GM18909 (cell line): ENCODE measurements around the gene ASAH2.
"Not testable (repeated sequence)": the region's sequence is repeated elsewhere in the genome, so short reads cannot be mapped to it uniquely, and the experiment has no call there.

Source experiments
- ATAC-seq: cut with Tn5 transposase; IDR thresholded peaks from one replicate; pipeline ENCODE4 v1.9.1; 2021; ENCODE audit warnings: mild to moderate bottlenecking; ENCODE audit not compliant: unreplicated experiment, poor library complexity

ASAH2 gene

DNA sequence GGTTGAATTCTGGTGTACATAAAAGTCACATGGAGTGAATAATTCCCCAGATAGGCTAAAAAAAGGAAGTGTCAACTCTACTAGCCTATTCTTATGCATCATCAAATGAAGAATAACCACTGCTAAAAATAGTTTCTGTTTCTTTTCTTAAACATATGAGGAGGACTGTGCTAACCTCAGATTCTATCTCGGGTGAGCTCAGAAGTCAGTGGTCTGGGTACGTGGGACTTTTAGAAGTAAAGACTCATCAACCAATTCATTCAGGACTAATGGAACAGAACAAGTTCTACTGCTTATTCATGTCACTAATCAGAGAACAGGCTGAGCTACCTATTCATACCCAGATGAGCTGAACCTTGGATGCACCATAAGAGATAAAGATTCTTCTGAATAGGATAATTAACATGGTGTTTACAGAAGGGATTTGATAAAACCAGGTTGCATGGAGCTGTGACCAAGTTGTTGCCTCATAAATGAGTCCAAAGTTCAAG is 9.5 kb upstream of the ASAH2 start:
- peak; percentile 99 for ATAC-seq

DNA sequence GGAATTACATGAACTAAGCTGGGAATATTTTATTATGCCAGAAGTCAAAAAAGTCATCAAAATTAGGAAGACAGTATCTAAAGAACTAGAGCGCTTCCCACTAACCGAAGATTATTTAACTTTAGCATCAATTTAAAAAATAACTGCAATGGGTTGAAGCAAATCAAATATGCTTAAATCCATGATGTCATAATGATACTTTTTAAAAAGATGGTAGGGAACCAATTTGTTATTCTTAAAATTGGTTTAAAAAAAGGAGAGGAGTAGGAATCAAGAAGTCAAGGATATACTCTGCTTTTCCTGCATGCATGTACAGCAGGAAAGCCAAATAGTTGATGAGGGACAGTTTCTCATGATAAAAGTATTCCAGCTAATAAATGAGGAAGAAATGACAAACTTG is 3.2 kb upstream of the ASAH2 start:
- no peak for ATAC-seq

DNA sequence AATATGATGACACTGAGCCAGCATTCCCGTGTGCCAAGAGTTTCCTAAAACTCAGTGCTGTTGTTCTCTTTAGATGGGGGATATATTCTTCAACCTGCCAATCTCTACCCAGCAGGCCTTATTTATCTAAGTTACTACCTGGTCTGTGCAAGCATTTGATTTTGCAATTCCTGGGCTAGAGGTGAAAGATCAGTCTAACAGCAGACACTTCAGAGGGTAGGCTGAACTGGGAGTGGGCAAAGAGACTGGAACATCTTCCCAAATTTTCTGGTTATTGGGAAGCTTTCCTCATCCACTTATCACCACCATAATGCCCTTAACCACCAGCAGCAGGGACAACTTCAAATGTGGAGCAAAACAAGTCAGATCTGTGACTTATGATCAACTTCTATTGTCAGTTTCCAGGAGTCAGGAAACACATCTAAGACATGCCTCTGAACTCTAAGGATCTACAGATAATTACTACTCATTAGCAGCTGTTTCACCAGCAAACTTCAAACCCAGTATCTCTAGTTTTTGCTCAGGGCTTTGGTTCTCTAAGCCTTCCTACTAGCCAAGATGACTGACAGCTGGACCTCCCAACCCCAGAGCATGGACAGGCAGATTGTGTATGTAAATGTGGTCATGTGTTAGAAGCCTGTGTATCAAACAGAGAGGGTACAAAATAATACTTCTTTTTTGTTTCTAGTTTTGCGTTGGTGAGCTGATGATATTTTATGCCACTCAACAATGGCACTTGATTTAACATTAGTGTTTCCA is 1.0 kb downstream of the ASAH2 start:
- no peak for ATAC-seq

DNA sequence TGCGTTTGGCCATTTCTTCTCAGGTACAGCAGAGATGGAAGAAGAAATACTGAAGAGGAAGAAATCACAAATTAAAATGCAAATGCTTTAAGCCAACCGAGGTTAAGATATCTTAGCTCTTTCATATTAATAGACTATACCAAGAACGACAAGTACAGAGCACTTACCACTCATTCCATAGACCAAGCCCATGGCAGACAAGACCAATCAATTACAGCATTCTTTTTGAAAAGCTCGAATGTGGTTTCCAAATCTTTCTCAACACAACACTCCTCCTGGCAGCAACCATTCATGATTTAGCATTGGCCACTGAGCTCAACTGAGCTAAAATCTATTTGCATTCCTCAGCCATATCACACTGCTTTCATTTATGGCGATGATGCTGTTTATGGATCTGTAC is 2.7 kb downstream of the ASAH2 start:
- ATAC-seq, result no peak

DNA sequence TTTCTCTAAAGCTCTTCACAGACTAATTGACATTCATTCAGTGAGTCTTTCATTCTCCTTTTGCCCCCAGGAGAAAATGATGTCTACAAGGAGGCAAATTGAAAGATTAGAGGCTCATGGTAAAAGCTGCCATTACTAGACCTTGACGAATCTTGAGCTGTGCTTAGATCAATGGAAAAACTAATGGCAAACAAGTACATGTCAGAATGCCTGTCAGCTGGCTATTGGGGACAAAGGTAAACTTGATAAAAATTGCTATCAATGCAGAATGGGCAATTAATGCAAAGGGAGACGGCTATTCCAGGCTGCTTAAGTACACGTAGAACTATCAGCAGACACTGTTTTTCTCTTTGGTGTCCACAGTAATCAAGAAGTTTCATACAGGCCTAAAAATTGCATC is 3.3 kb downstream of the ASAH2 start:
- ATAC-seq, result no peak

DNA sequence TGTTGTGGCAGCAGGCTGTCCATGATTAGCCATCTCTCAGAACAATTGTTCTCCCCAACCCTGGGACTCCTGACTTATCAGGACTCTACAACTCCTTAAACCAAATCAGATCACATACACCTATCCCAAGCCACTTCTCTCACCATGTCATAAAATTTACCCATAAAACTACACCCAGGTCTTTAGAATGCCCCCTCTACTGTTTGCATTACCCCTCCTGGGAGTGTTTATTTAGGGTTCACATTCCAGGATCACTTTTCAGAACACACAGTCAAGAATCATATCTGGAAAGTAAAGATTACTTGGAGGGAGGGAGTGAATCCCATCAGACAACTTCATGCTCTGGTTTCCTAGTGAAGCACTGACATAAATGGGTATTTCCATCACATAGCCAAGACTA is 7.1 kb downstream of the ASAH2 start:
- ATAC-seq, result no peak

DNA sequence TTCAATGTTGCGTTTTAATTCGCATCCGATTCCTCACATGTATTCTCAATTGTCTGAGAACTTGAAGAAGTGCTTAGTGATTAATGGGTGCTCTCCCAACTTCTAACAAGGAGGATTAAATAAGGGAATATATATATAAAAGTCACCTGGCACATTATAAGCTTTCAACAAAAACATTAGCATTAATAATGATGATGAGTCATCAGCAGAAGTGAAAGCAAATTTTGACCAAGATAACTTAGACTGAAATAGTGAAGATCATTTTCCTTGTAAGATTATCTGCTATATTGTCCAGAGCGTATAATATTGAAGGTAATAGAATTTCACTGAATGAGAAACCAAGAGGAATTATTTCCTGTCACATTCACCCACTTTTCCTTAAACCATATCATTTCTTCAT is 8.5 kb downstream of the ASAH2 start:
- no peak for ATAC-seq

DNA sequence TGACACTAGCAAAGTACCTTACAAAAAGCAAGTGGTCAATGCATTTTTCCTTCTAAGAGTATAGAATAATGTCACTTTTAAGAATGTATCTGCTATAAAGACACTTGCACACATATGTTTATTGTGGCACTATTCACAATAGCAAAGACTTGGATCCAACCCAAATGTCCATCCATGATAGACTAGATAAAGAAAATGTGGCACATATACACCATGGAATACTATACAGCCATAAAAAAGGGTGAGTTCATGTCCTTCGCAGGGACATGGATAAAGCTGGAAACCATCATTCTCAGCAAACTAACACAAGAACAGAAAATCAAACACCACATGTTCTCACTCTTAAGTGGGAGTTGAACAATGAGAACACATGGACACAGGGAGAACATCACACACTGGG is 9.8 kb downstream of the ASAH2 start:
- not testable (repeated sequence) for ATAC-seq

DNA sequence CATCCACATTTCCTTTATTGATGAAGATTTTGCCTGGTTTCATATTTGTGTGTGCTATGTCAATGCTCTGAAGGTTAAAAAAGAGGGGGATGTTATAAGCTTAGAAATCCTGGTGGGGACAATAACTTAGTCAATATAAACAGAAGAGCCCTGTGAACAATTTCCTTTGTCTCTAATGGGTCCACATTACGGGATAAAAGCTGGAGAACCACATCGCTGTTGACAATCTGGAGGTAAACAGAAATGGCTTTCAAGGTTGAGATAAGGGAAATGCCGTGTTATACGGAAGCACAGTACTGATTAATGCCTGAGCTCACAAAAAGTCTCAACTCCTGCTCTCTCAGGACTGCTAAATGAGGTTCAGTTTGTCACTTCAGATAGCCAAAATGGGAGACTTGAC is 16.8 kb downstream of the ASAH2 start:
- no peak for ATAC-seq

DNA sequence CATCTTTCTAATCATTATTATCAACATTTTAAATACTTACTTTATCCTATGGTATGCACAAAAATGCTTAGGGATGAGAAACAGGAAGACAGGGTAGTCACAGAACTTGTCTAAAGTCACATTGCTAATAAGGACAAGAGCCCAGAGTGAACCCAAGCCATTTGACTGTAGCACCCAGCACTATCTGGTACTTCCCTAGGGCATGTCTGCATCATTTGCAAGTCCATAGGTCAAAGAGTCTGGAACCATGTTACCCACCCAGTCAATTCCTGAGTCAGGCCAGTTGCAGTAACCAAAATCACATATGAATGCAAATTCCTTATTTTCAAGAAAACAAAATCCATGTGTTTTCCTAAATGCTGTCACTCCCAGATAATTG is 19.1 kb downstream of the ASAH2 start:
- no peak for ATAC-seq

DNA sequence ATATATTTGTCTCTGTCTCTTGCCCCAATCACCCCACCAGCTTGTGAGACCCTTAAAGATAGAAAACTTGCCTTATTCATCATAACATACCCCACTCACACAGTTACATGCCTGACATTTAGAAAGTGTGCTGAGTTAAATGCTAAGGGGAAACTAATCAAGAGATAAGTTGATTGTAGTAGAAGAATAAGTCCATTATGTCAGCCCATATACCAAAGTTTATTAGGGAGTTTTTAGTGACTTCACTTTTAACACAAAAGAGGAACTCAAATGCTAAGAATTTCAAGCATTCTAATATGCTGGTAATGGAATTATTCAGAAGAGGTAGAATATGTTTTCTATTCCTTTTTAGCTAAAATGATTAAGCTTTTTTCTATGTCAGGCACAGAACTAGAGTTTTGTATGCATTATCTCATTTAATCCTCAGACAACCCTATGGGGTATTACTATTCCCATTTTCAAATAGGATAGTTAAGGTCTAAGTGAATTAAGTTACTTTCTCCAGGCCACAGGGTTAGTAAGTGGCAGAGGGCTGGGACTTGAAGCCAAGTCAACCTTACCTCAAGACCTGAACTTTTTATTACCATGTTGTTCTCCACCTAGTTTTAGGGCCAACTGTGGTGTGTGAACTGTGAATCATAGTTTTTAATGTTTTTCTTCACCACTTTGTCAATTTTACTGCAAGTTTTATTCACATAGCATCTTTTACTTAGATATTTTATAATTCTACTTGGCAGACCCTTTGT is 19.6 kb downstream of the ASAH2 start:
- no peak for ATAC-seq

DNA sequence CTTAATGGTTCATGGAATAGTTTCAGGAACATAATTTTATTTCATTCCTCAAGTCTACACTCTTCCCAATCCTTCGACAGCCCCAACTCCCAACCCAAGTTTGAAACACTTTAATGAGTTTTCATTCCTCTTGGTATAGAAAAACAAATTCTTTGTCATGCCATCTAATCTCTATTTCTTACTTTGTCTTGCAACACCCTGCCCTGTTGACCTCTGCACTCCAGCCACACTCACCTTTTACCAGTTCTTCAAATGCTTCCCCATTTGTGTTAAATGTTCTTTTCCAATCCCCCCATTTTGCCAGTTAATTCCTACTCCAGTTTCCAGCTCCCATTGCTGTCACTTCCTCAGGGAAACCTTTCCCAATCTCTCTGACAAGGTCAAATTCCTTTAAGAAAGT is 21.9 kb downstream of the ASAH2 start:
- ATAC-seq, result no peak

DNA sequence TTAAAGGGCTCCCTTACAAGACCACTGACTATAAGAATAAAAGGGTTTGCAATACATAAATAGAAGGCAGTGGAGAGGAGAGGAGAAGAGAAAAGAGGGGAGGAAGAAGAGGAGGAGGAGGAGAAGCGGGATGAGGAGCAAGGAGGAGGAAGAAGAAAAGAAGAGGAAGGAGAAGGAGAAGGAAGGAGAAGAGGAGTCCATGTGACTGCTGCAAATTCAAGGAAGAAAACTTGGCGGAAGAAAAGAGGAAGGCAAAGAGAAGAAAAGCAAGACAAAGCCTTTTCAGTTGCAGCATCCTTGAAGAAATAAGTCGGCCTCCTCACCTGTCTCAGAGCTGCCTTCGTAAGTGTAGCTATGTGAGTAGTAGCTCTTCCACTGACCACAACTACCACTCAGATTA is 22.6 kb downstream of the ASAH2 start:
- no peak for ATAC-seq

DNA sequence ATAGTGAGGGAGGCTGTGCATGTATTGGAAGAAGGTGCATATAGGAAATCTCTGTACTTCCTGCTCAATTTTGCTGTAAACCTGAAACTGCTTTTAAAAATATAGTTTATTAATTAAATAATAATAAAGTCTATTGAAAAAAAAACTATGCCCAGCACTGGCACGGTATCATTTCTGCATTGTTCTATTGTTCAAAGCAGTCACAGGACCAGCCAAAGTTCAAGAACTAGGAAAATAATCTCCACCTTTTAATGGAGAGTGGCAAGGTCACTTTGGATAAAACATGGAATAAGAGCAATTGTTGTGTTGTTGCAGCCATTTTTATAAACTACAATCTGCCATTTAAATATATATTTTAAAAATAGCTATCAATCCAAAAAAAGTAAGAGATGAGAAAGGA is 24.7 kb downstream of the ASAH2 start:
- no peak for ATAC-seq

DNA sequence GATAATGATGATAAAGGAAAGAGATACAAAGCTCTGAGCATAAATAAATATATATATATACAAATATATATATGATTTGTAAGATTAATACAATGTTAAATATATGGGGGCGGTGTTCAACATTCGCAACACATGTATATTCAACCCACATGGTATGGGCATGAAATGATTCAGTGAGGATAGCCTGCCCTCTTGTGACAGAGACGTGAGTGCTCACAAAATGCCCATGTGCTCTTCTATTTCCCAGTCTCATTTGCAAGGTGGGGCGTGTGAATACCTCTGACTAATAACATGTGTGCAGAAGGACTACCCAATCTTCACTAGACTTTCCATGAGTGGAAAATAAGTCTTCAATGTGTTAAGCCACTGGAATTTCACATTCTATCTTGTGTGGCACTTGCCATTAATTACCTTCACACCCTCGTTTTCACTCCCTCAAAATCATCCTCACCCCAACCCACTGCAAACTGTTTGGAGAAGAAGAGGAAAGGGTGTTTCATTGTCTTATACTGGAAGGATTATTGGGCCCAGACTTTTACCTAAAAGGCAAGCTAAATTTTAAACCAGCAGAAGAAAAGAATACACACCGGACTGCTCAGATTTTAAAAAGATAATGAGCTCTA is 26.9 kb downstream of the ASAH2 start:
- peak; percentile 89 for ATAC-seq

DNA sequence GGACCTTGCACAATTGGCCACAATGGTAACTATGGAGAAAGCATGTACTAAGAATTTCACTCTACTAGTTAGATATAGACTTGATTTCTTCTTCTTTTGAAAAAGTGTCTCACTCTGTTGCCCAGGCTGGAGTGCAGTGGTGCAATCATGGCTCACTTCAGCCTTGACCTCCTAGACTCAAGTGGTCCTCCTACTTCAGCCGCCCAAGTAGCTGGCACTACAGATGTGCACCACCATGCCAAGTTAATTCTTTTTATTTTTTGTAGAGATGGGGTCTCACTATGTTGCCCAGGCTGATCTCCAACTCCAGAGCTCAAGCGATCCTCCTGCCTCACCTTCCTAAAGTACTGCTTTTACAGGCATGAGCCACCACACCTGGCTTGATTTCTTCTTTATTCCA is 29.1 kb downstream of the ASAH2 start:
- ATAC-seq, result no peak

DNA sequence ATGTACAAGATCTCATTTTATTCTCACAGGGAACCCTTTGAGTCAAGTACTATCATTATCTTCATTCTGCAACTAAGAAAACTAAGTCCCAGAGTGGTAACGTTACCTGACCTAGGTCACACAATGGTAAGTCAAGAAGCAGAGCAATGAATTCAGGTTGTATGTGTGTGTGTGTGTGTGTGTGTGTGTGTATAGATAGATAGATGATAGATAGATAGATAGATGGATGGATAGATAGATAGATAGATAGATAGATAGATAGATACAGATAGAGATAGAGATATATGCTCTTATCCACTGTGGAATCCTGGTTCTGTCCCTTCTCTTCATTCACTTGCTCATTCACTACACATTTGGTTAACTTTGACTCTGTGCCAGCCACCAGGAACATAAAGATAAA is 29.8 kb downstream of the ASAH2 start:
- ATAC-seq, result no peak

DNA sequence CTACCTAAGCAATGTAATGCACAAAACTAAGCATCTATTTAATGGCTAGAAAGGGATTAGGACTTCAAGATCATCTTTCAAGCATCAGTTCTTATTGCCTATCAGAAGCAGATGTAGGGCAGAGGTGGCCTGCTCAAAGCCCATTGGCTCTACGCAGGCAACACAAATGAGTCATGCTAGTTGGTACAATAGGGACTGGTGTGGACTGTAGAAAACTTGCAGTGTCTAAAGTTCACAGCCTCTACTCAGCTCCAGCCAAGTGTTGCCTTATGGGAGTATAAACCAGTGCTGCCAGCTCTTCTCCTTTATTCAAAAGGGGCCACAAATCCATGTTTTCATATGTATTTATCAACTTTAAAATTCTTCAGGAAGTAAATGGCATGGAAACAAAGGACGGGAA is 31.7 kb downstream of the ASAH2 start:
- no peak for ATAC-seq

DNA sequence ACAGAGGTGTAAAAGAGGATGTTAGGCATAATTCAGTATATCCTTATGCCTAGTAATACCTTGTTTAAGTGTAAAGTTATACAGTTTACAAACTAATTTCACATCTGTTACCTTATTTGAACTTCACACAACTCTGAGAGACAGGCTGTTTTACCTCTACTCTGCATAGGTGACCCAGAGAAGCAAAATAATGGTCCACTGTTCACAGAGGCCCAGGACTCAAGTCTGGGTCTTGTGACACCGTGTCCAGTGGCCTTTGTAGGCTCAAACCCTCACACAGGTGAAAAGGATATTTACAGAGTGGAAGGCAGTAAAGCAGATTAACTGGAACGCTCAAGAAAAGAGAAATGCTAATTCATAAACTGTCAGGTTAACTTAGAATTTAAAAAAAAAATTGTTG is 32.1 kb downstream of the ASAH2 start:
- no peak for ATAC-seq

DNA sequence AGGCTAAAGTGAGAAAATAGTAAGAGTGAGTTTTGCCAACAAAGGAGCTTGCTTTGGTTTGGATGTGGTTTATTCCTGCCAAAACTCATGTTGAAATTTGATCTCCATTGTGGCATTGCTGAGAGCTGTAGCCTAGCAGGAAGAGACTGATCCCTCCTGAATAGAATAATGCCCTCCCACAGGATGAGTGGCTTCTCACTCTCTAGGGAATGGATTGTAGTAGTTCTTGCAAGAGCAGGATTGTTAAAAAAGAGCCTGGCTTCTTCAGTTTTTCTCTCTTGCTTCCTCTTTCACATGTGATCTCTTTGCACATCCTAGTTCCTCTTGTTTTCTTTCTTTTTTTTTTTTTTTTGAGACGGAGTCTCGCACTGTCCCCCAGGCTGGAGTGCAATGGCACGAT is 34.4 kb downstream of the ASAH2 start:
- ATAC-seq, result no peak

DNA sequence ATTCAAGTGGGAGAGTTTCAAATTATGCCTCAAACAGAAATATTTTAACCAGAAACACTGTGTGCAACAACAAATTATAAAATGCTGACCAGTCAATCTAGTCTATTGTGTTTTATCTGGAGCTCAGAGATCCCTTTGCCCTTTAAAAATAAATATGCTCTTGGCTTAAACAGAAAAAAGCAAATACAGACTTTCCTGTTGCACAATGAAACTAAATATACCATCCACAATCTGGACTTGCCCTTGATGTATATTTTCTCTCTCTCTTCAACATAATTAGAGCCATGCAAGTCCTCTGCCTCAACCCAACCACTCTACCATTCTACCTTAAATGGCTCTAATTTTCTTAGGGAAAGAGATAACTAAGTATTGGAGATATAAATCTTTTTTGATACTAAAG is 34.9 kb downstream of the ASAH2 start:
- ATAC-seq, result no peak

DNA sequence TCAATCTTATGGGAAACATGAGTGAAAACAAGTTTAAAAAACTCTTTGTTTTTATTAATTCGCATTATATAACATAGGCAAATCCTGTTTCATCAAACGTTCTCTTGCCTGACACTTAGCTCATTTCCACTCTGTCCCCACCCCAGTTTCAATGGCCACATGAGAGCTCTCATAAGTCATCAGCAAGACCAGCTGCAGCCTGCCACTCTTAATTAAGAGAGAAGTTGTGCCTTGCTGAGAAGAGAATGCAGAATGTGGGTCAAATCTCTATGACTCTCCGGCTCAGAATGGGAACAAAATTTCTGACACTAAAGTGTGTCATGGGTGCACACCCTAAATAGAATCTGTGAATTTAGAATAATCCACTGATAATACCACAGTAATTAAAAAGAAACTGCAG is 39.6 kb downstream of the ASAH2 start:
- ATAC-seq, result no peak
